Measurements from ENCODE around the gene CXCR5.

Gene CXCR5

DNA sequence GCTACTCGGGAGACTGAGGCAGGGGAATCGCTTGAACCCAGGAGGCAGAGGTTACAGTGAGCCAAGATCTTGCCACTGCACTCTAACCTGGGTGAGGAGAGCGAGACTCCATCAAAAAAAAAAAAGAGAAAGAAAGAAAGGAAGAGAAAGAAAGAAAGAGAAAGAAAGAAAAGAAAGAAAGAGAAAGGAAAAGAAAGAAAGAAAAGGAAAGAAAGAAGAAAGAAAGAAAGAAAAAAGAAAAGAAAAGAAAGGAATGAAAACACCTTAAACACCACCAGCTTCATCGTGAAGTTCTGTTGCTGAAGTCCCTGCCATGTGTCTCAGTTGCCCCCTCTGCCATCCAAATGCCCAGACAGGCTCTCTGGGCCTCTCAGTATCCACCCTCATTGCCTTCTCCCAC, 9.9 kb upstream of the CXCR5 start:
- no peak for DNase-seq (ENCODE audit: low spot score)

DNA sequence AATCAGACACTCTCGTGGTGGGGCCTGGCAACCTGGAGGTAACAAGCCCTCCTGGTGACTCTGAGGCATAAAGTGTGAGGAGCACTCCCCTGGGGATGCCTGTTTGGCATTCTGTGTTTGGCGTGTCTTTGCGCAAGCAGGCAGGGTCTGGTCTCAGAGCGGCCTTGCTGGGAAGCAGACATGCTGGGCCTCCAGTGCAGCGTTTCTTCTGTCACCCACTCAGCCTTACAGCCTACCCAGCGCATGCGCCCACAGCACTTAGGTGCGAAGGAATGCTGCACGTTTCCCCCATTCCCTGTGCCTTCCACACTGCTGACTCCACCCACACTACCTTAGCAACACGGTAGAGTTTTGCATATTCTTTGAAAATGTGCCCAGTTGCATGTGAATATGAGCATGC, 7.4 kb upstream of the CXCR5 start:
- DNase-seq (ENCODE audit: low spot score): no peak

DNA sequence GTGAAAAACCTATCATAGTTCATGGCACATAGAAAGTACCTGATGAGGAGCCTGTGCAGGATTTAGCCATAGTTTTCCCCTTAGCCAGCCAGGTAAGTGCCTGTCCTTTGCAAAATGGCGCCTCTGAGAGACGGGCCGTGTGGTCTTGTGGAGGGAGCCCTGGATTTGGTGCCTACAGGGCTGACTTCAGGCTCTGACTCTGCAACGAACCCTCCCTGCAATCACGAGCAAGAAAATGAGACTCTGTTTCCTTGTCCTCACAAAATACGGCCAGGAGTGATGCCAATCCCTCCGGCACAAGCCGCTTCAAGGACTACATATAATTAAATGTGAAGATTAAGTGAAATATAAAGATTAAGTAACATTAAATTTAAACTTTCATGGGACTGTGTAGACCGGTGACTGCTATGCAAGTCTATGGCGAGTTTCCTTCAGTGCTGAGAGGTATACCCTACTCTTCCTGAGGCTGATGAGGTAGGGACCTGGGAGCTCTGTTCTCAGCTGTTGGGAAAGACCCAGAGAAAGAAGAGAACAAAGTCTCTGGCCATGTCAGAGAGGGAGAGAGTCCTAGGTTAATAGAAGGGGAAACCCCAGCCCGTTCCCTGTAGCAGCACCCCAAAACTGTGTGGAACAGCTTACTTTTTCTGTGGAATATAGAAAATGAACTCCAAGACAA, 6.1 kb upstream of the CXCR5 start:
- DNase-seq (ENCODE audit: low spot score): no peak

DNA sequence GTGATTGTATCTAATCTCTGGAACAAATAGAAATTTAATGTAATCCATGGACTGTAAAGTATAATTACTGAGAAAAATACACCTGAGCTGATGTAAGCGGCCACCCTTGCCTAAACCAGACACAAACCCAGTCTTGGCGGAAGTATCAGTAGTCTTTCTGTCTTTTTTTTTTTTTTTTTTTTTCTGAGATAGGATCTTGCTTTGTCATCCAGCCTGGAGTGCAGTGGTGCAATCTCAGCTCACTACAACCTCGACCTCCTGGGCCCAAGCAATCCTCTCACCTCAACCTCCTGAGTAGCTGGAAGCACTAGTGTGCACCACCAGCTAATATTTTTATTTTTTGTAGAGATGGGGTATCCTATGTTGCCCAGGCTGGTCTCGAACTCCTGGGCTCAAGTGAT, 5.5 kb upstream of the CXCR5 start:
- no peak for DNase-seq (ENCODE audit: low spot score)

DNA sequence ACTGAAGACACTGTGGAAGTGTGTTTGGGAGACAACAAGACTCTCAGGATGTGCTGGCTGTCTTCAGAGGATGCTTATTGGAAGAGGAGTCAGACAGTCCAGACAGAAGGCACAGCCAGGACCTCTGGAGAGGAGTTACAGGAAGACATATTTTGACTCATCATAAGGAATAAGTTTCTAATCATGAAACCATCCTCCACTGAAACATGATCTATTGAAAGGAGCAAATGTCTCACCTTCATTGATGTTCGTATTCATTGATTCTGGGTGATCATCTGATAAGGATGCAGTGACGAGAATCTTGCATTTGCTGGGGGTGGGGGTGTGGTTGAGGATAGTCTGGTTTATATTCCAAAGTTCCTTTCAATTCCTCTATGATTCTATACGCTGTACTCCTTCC, 2.5 kb upstream of the CXCR5 start:
- DNase-seq (ENCODE audit: low spot score): no peak

DNA sequence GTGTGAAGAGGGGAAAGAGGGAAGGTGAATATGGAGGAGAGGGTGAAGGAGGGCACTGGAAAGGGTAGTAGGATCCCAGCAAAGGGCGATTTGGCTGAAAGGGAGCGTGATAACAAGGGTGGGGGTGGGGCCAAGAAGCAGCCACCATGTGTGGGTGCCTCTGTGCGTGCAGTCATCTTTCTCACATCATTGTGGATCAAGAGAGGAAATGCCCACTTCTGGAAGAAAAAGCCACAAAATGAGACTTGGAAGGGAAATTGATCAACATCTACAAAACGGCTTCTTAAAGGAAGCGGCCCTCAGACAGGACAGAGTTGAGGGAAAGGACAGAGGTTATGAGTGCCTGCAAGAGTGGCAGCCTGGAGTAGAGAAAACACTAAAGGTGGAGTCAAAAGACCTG, 1.2 kb upstream of the CXCR5 start:
- no peak for DNase-seq (ENCODE audit: low spot score)

DNA sequence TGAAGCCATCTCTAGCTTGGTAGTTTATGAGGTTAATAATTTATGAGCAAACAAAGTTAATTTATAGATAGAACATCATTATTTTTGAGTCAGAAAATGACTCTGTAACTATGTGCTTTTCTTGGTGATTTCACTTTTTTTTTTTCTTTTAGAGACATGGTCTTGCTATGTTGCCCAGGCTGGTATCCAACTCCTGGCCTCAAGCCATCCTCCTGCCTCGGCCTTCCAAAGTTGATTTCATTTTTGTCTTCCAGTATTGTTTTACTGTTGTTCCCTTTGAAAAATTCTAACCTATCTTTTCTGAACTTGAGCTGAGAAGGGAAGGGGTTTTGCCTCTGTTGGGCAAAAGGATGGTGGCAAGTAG, 706 bp upstream of the CXCR5 start:
- DNase-seq (ENCODE audit: low spot score): no peak

DNA sequence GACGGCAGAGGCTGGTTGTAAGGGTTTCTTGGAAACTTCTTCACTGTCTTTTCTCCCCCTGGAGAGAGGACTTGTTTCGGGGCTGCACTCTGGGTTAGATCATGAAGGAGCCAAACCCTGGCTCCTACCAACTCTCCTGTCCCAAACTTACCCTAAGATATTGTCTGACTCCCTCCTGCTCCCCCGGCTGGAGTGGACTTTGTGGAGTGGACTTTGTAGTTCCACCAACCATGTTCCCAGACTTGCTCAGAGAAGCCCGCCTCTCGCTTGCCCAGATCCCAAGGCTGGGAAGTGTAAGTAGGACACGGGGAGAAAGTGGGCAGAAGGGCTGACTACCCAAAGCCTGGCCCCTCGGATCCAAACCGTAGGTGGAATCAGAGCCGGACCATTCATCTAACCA, 1.2 kb downstream of the CXCR5 start:
- no peak for DNase-seq (ENCODE audit: low spot score)

DNA sequence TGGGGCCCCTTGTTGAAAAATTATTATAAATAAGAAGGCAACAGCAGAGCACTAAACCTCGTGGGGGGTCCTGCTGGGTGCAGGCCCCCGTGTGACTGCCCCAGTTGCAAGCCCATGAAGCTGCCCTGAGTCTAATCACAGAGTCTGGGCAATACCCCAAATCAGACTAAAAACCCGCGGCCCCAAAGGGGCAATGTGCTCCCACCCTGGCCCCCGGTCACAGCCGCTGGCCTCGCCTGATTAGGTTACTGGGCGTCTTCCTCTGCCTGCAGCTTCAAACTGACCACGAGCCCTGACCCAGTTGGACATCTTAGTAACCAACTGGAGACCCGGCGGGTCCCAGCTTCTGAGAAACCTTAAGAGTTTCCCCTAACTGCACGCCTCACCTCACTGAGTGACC, 1.6 kb downstream of the CXCR5 start:
- DNase-seq (ENCODE audit: low spot score): no peak

DNA sequence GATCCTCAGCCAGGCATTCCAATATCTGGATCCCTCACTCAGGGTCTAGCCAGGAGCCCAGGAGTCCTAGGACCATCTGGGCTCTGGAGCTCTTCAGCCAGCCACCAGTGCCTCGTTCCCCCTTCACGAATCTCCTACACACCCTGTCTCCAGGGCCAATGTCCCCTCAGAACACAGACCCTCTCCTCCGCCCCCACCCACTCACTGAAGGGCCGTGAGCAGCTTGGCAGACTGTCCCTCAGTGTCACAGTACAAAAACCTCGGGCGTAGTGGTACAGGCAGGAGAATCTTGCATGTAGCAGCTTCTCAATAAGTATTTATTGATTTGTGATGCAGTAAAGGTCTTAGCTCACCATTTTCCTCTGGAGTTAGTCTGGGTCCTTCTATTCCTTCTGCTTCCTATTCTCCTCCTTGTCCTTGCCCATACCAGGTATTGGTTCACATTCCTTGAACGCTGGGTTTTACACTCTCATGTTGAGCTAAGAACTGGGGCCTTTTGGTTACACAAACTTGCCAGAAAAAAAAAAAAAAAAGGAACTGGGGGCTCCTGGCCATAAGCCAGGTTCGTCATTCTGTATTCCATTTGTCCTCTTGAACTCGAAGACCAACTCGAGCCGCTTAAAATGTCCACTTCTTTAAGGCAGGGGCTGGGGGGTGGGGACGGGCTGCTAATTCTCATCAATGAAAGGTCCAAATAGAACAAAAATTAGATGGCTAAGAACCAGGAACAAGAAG, 2.3 kb downstream of the CXCR5 start:
- no peak for DNase-seq (ENCODE audit: low spot score)

DNA sequence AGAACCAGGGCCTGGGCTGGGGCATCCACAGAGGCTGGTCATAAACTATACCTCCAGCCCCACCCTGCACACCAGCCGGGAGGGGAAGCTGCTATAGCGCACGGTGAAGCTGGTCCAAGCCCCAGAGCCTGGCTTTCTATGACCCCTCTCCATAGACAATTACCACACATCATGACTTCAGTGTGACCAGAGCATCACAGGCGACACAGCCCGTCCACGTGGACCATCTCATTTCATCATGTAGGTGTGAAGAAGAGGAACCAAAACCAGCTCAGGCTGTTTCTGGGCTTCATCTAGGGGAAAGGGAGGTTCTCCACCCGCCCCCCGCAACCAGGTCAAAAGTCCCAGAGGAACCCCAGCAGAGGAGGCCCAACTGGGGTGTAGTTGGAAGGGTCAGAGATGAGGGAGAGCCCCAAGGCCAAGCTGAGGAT, 3.0 kb downstream of the CXCR5 start:
- no peak for DNase-seq (ENCODE audit: low spot score)

DNA sequence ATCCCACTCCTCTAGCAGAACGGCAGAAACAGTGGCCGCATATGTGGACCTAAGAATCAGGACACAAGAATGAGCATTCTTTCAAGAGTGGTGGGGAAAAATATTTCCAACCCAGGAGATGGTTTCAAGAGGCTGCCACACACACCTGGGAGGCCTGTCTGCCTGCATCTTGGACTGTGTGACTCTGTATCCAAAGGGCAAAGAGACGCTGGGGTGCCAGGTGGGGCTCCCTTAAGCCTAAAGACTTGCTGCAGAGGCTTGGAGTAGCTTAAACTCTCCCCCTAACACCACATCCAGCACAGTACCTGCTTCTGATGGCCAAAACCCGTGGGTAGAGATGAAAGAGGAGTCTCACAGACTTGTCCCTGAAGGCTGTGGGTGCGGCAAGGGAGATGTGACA, 3.5 kb downstream of the CXCR5 start:
- DNase-seq (ENCODE audit: low spot score): no peak

DNA sequence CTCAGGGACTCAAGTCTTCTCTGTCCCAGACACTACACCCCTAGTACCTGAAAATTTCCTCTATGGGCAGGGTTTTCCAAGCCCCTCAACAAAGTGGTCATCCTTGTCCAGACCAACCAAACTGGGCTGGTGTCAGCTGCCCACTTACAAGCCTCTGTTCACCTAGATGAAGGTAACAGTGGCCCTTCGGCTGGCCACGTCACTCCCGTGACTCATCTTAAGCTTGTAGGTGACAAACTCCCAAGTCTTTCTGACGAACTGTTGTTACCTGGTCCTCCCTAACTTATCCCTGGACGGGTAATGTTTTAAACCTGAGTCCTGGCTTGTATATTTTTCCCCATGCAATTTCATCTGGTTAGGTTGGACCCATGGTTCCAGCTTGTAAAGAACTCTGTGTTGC, 4.7 kb downstream of the CXCR5 start:
- DNase-seq (ENCODE audit: low spot score): no peak

DNA sequence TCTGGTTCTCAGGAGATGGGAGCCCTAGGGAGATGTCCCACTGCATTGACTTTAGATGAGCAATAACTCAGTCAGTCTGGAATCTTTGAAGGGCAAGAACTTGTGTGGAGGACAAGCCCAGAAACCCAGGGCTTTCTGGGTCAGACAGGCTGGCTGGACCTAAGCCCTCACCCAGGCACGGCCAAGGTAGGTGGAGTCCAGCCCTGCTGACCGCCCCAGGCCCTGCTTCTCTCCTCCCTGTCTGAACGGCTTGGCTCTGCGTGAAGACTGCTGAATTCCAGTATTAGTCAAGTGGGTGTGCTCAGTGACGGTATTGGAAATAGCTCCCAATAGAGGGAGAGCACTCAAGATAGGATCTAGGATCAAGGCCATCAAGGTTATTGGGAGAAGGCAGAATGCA, 6.1 kb downstream of the CXCR5 start:
- DNase-seq (ENCODE audit: low spot score): no peak

DNA sequence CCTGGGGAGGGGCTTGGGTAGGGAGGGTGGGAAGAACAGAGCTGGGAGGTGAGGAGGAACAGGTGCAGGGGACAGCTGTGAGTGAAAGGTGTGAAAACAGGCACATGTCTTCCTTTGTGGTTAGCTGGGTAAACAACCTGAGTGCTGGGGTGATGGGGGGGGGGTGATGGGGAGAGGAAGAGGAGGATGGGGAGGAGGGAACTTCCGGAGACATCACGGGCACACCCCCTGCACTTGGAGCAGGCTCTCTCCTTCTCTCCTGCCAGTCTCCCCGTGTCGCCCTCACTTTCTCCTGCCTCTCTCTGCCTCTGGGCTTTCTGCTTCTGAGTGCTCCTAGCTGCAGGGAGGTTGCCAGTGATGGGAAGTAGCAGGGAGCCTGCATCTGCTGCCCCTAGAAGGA, 8.8 kb downstream of the CXCR5 start:
- no peak for DNase-seq (ENCODE audit: low spot score)

DNA sequence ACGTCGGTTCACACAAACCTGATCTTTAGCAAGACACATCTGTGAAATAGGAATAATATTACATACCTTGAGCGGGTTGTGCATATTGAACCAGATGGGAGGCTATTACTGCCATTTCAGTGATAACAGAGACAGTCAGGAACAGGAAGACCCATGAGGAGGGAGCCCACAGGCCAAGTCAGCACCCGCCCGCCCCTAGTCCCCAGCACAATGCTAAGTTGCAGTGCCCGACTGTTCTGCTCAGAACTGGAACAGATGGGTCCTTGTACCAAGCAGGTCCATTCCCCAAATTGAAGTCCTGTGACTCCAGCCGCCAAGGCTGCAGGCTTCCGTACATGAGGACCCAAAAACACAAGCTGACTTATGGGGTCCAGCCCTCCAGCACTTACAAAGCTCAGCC, 9.3 kb downstream of the CXCR5 start:
- DNase-seq (ENCODE audit: low spot score): no peak

DNA sequence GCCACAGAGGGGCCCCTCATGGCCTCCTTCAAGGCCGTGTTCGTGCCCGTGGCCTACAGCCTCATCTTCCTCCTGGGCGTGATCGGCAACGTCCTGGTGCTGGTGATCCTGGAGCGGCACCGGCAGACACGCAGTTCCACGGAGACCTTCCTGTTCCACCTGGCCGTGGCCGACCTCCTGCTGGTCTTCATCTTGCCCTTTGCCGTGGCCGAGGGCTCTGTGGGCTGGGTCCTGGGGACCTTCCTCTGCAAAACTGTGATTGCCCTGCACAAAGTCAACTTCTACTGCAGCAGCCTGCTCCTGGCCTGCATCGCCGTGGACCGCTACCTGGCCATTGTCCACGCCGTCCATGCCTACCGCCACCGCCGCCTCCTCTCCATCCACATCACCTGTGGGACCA, 10.0 kb downstream of the CXCR5 start:
- DNase-seq (ENCODE audit: low spot score): no peak

DNA sequence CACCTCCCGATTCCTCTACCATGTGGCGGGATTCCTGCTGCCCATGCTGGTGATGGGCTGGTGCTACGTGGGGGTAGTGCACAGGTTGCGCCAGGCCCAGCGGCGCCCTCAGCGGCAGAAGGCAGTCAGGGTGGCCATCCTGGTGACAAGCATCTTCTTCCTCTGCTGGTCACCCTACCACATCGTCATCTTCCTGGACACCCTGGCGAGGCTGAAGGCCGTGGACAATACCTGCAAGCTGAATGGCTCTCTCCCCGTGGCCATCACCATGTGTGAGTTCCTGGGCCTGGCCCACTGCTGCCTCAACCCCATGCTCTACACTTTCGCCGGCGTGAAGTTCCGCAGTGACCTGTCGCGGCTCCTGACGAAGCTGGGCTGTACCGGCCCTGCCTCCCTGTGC, 10.5 kb downstream of the CXCR5 start:
- DNase-seq (ENCODE audit: low spot score): no peak

DNA sequence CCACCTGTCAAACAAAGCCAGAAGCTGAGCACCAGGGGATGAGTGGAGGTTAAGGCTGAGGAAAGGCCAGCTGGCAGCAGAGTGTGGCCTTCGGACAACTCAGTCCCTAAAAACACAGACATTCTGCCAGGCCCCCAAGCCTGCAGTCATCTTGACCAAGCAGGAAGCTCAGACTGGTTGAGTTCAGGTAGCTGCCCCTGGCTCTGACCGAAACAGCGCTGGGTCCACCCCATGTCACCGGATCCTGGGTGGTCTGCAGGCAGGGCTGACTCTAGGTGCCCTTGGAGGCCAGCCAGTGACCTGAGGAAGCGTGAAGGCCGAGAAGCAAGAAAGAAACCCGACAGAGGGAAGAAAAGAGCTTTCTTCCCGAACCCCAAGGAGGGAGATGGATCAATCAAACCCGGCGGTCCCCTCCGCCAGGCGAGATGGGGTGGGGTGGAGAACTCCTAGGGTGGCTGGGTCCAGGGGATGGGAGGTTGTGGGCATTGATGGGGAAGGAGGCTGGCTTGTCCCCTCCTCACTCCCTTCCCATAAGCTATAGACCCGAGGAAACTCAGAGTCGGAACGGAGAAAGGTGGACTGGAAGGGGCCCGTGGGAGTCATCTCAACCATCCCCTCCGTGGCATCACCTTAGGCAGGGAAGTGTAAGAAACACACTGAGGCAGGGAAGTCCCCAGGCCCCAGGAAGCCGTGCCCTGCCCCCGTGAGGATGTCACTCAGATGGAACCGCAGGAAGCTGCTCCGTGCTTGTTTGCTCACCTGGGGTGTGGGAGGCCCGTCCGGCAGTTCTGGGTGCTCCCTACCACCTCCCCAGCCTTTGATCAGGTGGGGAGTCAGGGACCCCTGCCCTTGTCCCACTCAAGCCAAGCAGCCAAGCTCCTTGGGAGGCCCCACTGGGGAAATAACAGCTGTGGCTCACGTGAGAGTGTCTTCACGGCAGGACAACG, 11.7 kb downstream of the CXCR5 start:
- DNase-seq (ENCODE audit: low spot score): no peak

DNA sequence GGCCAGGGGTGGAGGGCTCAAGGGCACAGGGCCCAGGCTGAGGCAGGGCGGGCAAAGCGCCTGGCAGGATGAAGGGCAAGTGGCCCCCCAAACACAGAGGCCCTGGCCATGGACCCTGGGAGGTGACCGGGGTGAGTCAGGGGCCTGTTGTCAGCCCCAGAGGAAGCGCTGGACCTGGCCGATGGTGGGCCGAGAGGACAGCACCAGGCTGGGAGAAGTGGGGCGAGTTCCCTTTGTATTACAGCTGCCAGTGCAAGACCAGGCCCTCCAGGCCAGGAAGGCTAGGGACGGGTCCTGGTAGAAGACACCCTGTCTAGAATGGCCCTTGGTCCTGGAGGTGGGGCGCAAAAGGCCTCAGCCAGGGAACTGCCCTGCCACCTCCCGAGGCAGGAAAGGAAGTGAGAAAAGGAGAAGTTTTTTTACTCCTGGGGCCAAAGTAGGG, 12.8 kb downstream of the CXCR5 start:
- no peak for DNase-seq (ENCODE audit: low spot score)

DNA sequence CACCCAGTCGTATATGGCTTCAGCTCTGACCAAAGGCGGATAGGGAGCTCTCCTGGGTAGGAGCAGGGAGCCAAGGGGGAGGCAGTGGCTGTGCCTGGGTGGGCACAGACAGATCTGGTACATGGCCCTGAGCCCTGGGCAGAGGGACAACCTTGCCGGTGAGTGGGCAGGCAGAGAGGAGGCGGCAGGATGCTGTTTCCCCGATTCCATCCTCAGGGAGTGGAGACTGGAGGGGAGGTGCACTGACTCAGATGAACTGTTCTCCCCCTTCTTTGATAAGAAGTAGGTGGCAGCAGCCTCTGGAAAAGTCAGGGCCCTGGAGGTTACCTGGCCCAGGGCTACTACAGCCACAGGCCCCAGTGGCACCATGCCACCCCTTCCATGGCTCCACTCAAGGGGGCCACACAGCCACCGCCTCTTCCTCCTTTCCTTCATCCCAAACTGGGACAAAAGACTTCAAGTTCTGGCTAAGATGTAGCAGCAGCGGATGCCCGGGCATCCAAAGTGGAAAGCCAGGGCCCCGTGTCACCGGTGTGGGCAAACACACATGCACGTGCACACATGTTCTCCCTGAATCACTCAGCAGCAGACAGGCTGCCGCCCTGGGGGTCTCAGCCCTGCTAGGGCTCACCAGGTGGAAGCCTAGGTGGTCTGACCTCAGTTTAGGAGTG, 13.4 kb downstream of the CXCR5 start:
- DNase-seq (ENCODE audit: low spot score): no peak

DNA sequence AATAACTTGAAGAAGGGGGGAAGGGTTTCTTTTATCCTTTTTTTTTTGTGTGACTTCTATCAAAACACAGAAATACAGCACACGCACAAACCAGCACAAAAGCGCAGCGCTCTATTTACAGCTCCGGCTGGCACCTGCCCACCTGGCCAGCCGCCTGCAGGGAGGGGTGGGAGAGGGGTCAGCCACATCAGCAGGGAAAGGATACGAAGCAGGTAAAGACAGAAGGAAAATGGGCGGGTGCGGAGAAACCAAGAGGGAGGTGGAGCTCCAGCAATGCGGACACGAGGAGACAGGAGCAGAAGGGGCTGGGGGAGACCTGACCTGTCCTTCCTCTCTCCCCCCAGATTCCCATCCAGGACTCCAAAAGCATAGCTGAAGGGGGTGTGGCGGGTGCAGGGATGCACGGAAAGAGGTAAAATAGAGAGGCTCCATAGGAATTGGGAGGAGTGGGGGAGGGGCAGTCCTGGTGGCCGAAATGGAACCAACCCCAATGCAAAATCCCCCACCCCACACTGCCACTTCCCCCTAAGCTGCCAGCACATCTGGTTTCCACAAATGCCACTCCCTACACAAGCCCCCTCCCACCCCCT, 14.1 kb downstream of the CXCR5 start:
- DNase-seq (ENCODE audit: low spot score): no peak

Data from SK-N-DZ (cell line).